Ecto neural progenitor cell (in vitro differentiated cells): ENCODE results near the gene SEC31A.

Experiments used
- DNase-seq: peaks from one replicate; pipeline ENCODE4 v3.0.0-alpha.2; 2018; ENCODE audit warnings: low spot score

Gene SEC31A

DNA sequence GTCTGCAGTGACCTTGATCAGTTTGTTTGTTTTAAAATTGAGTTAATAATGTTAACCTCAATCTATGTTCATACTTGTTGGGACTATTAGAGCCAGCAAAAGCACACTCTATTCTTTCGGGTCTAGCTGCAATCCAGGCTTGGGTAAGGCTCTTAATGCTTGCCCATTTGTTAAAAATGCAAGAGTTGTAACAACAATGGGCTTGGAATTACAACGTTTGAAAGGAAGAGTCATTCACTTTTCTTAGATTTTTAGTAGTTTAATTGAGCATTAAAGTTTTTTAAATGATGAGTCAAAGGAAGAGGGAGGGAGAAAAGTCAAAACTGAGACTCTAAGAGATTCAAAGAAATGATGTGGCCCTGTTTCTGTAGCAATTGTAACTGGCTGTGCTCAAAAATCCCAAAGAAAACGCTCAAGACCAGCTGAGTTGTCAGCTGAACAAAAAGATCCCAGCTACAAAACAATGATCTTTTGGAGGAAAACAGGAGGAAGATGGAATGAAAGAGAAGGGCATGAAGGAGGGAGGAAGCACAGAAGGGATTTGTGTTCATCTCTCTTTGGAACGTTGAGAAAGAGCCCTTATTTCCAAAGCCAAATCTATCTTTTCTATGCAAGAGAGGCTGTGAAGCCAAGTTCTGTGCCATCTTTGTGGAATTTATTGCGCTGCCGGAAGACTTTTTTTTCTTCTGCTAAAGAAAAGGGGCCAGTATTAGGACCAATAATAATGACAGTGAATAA lies 97.9 kb downstream of the SEC31A start:
- no peak for DNase-seq

DNA sequence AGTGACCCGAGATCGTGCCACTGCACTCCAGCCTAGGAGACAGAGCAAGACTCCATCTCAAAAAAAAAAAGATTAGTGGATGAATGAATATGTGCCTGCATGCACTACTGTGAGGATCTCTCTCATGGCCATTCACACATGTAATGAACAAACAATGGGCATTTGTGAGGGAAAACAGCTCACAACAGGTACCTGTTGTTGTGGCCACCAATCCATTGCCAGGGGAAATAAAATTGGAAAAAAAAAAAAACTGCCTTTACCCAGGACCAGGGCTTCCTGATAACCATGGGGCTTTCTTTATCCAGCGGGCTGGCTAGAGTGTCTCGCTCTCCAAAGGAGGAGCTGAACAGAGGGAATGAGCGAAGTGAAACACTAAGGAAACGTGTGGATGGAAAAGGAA lies 99.8 kb downstream of the SEC31A start:
- DNase-seq = no peak

- peak; percentile 36 for DNase-seq
These were observed 100.8 kb downstream of the SEC31A start for GRCh38 chr4:82790060-82790660.

GRCh38 chr4:82789025-82789776 lies 101.8 kb downstream of the SEC31A start:
- DNase-seq = no peak

DNA sequence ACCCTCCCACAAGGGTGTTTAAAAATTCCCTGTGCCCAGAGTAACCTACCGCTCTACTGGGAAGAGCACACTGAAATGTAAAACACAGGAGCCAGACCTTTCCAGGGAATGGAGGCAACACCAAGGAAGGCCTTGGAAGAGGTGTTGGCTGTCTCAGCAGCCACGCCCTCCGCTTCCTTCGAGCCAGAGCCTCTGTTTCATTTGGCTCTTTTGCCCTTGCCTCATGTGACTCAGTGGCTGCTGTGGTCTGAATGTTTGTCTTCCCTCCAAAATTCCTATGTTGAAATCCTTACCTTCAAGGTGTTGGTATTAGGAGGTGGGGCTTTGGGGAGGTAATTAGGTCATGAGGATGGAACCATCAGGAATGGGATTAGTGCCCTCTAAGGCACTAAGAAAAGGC lies 103.6 kb downstream of the SEC31A start:
- no peak for DNase-seq

- DNase-seq = no peak
These were observed 104.1 kb downstream of the SEC31A start for GRCh38 chr4:82786828-82787227.

DNA sequence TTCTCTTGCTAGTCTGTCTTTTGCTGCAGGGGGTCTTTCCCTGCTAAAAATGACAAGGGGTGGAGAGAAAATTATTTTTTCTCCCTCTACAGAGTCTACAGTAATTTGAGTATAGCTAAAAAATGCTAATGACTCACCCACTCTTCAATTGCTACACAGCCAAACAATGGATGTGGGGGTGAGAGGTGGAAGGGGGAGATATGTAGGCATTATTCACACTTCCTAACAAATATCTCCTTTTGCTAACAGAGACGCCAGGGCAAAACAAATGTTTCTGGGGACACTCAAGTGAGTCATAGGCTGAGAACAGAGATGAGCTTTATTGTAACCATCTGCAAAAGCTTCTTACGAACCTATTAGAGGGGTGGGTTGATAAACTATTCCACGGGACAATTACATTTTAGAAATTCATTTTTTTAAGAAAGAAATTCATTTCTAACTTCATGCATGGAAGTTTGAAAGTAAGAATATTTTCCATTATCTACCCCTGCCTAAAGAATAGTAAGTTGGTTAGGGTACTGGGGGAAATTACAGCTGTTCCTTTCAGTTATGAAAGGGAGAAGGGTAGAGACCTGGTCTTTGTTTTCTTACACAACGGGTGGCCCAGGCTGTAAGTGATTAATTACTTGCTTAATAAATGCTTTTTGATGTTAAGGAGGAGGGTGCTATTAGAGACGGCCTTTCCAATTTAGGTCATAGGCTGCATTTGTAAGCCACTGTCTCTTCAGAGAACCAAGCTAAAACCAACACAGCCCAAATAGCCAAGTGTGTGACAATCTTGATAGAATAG lies 105.1 kb downstream of the SEC31A start:
- peak; percentile 12 for DNase-seq

GRCh38 chr4:82784681-82785610 lies 106.0 kb downstream of the SEC31A start:
- peak; percentile 41 for DNase-seq

- DNase-seq = peak; percentile 34
These were observed 108.2 kb downstream of the SEC31A start for GRCh38 chr4:82782626-82783345.

- DNase-seq = peak; percentile 48
These were observed 110.2 kb downstream of the SEC31A start for GRCh38 chr4:82780752-82781231.

- DNase-seq = peak; percentile 21
These were observed 110.7 kb downstream of the SEC31A start for GRCh38 chr4:82780170-82780751.

DNA sequence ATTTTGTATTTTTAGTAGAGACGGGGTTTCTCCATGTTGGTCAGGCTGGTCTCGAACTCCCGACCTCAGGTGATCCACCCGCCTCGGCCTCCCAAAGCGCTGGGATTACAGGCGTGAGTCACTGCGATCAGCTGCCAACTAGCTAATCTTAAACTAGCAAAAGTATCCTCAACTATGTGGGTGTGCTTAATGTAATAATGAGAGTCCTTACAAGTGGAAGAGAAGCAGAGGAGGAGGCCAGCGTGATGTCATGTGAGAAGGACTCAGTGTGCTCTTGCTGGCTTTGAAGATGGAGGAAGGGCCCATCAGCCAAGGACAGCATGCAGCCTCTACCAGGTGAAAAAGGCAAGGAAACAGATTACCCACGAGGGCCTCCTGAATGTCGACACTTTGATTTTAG lies 111.9 kb downstream of the SEC31A start:
- DNase-seq = peak; percentile 28

GRCh38 chr4:82777857-82778525 lies 113.0 kb downstream of the SEC31A start:
- DNase-seq = peak; percentile 25

DNA sequence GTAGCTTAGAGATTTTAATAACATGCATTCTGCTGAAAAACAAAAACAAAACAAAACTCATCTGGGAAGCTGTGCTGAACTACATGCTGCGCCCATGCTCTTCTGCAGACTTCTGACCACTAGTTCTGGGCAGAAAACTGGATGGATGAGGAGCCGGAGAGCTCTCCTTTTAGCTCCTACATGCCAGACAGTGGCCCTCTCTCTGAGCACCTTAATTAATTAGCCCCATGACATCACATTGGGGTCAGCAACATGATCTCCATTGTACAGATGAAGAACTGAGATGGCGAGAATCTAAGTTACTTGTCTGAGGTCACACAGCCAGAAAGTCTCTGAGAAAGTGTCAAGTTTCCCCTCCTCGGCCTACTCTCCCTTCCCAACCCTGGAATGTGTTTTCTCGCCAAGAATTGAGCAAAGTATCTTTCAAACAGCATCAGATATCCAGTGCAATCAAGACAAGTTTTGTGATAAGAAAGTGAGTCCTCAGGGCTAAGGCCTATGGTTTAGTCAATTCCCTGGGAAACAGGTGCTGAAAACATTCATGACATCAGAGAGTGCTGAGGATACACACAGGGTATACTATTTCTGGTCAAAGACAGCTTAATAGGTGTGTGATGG lies 113.9 kb downstream of the SEC31A start:
- DNase-seq = no peak

GRCh38 chr4:82775243-82775642 lies 115.7 kb downstream of the SEC31A start:
- no peak for DNase-seq

DNA sequence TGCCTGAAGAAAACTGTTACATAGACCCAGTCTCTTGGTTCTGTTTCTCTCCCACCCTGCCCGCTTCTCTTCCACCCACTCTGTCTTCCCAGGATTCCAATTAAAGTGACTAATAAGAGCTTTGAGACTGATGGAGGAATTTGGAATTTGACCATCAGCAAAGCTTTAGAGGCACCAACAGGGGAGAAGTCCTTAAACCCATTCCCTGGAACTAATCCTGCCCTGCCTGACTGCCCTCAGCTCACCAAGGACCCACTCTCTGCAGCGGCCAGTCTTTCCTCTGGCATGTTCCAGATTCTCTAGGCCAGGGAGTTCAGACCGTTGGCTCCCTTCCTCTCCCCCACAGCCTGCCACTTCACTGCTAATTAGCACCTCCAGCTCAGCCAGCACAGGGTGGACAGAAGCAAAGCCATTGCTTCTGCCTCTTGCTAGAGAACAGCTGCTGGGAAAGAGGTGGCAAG lies 116.2 kb downstream of the SEC31A start:
- DNase-seq = peak; percentile 75

- DNase-seq = no peak
These were observed 117.9 kb downstream of the SEC31A start for GRCh38 chr4:82773057-82773456.

DNA sequence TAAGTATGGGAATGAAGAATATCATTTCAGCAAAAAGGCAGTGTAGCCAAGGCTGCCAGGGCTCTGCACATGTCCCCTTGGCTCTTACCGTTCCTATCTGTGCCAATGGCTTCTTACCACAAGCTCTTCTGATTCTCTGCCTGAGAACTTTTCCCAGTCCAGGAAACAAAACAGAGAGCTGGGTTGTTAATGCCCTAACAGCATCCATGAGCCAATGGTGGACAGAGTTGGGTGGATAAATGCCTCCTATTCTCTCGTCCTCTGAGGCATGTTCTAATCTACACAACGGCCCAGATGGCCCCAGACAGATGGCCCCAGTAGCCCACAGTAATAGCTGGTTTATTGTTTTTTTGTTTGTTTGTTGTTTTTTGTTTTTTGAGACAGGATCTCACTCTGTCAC lies 120.3 kb downstream of the SEC31A start:
- no peak for DNase-seq
